K562 (cell line): ENCODE measurements around the gene ARHGAP15. TPM values are rescaled to one million over a fixed set of nuclear protein-coding genes. Genes with fewer than 3 reads are reported as not detected.

Experiments
- ADNP ChIP-seq: fragments of 200-800 bp; sonication (Bioruptor generic); IDR thresholded peaks from 2 replicates; pipeline ENCODE4 v1.6.1; 2016; ENCODE audit warnings: missing genetic modification characterization, missing compliant biosample characterization
- BCOR ChIP-seq: fragments of 450-650 bp; IDR thresholded peaks from 2 replicates; pipeline ENCODE4 v1.6.1; 2016
- CTCF ChIP-seq, 3 experiments: IDR thresholded peaks in 2 of 3; conservative IDR thresholded peaks in 1 of 3; 2 replicates each; pipeline ENCODE4 v1.5.1; 2011 to 2012; ENCODE audit warnings: low read length in 3 of 3, mild to moderate bottlenecking in 3 of 3, control low read depth in 2 of 3, improper control_type of control experiment in 1 of 3, inconsistent platforms in 1 of 3, low read depth in 1 of 3, mixed read lengths in 1 of 3, moderate library complexity in 1 of 3; ENCODE audit not compliant: insufficient read depth in 2 of 3
- ETV1 ChIP-seq: fragments of 450-650 bp; conservative IDR thresholded peaks from 2 replicates; pipeline ENCODE4 v1.6.1; 2016; ENCODE audit warnings: missing genetic modification characterization, control low read depth, low read depth, missing compliant biosample characterization
- FOXM1 ChIP-seq, 2 experiments: fragments of 450-650 bp in 1 of 2; sonication (generic) in 1 of 2; formaldehyde crosslinking in 1 of 2; IDR thresholded peaks; 2 replicates each; pipeline versions ENCODE4 v1.6.1 to v1.9.0; 2017 to 2022; ENCODE audit warnings: low read depth in 2 of 2, mild to moderate bottlenecking in 2 of 2, missing genetic modification reagents in 1 of 2, moderate library complexity in 1 of 2
- HDAC8 ChIP-seq: fragments of 450-650 bp; IDR thresholded peaks from 2 replicates; pipeline ENCODE4 v1.6.1; 2016; ENCODE audit warnings: mild to moderate bottlenecking, missing genetic modification characterization, moderate library complexity, missing compliant biosample characterization
- HMGXB4 ChIP-seq: sonication (generic); formaldehyde crosslinking; IDR thresholded peaks from 2 replicates; pipeline ENCODE4 v1.8.1; 2023; ENCODE audit warnings: mild to moderate bottlenecking, missing genetic modification reagents
- HNRNPLL ChIP-seq: fragments of 200-400 bp; formaldehyde crosslinking; IDR thresholded peaks from 2 replicates; pipeline ENCODE4 v1.6.1; 2017; ENCODE audit warnings: low read length, low read depth, mild to moderate bottlenecking; ENCODE audit not compliant: poor library complexity, severe bottlenecking
- L3MBTL2 ChIP-seq: fragments of 450-650 bp; IDR thresholded peaks from 2 replicates; pipeline ENCODE4 v1.6.1; 2016; ENCODE audit warnings: mild to moderate bottlenecking, moderate library complexity
- MXD1 ChIP-seq: fragments of 250-450 bp; sonication (Bioruptor Pico); IDR thresholded peaks from 2 replicates; pipeline ENCODE4 v1.8.0; 2021; ENCODE audit warnings: borderline replicate concordance, mild to moderate bottlenecking, moderate library complexity; ENCODE audit not compliant: poor library complexity, severe bottlenecking
- NCOA6 ChIP-seq: fragments of 450-650 bp; IDR thresholded peaks from 2 replicates; pipeline ENCODE4 v1.6.1; 2017; ENCODE audit warnings: mild to moderate bottlenecking
- NFYB ChIP-seq: IDR thresholded peaks from 2 replicates; pipeline ENCODE4 v1.6.1; 2011; ENCODE audit warnings: mild to moderate bottlenecking, moderate library complexity; ENCODE audit not compliant: insufficient read length; ENCODE audit errors: extremely low read depth
- PATZ1 ChIP-seq: fragments of 250-450 bp; sonication (Bioruptor Pico); IDR thresholded peaks from 2 replicates; pipeline ENCODE4 v1.5.0; 2020; ENCODE audit warnings: mild to moderate bottlenecking, borderline replicate concordance
- PRPF4 ChIP-seq: fragments of 200-400 bp; formaldehyde crosslinking; IDR thresholded peaks from one replicate; pipeline ENCODE4 v1.6.1; 2017; ENCODE audit warnings: low read length, low read depth, mild to moderate bottlenecking; ENCODE audit not compliant: insufficient read depth, poor library complexity, severe bottlenecking
- RBFOX2 ChIP-seq: fragments of 200-400 bp; formaldehyde crosslinking; IDR thresholded peaks from 2 replicates; pipeline ENCODE4 v1.6.1; 2017; ENCODE audit warnings: low read depth, mild to moderate bottlenecking, low read length, moderate library complexity
- SIN3A ChIP-seq, 2 experiments: fragments of 150-350 bp in 1 of 2; IDR thresholded peaks; 2 replicates each; pipeline ENCODE4 v1.6.1; 2011 to 2016; ENCODE audit warnings: borderline replicate concordance in 2 of 2, low read depth in 2 of 2, low read length in 2 of 2, mild to moderate bottlenecking in 2 of 2, moderate library complexity in 2 of 2; ENCODE audit not compliant: control insufficient read depth in 1 of 2
- TEAD4 ChIP-seq, 2 experiments: sonication (generic) in 1 of 2; formaldehyde crosslinking in 1 of 2; IDR thresholded peaks; 2 replicates each; pipeline versions ENCODE4 v1.6.1 to v1.8.0; 2012 to 2022; ENCODE audit warnings: borderline replicate concordance in 1 of 2, inconsistent platforms in 1 of 2, low read length in 1 of 2, mild to moderate bottlenecking in 1 of 2, missing genetic modification reagents in 1 of 2
- ZBED1 ChIP-seq: IDR thresholded peaks from 2 replicates; pipeline ENCODE4 v1.6.1; 2014
- ZEB2 ChIP-seq: fragments of 450-650 bp; IDR thresholded peaks from 2 replicates; pipeline ENCODE4 v1.6.1; 2016
- ZKSCAN3 ChIP-seq: fragments of 250-450 bp; sonication (Bioruptor Pico); IDR thresholded peaks from 2 replicates; pipeline ENCODE4 v1.4.0; 2020
- ZNF12 ChIP-seq: sonication (generic); formaldehyde crosslinking; IDR thresholded peaks from 2 replicates; pipeline ENCODE4 v1.4.0; 2020; ENCODE audit warnings: mild to moderate bottlenecking, missing genetic modification reagents
- ZSCAN32 ChIP-seq: fragments of 450-650 bp; formaldehyde crosslinking; IDR thresholded peaks from 2 replicates; pipeline ENCODE4 v1.4.0; 2020; ENCODE audit warnings: mild to moderate bottlenecking, moderate library complexity
- polyA plus RNA-seq, 8 experiments: library from polyadenylated mRNA; depleted of rRNA in 4 of 8; stranded (reverse) in 5 of 8; unstranded in 3 of 8; fragments of >200 nt; fragmentation: Nextera tagmentation in 2 of 8; fragmentation: Illumina TruSeq in 1 of 8; extraction: Ambion mirVana in 2 of 8; extraction: Trizol in 1 of 8; gene quantifications; 2 replicates each; pipeline versions ENCODE4 v1.2.1 to v1.2.3, GENCODE V29; 2011 to 2014; ENCODE audit warnings: inconsistent platforms in 1 of 8, missing spikeins in 1 of 8
- total RNA-seq, 7 experiments: library from RNA; depleted of rRNA in 6 of 7; stranded (reverse); fragments of >200 nt in 6 of 7; fragmentation: Illumina TruSeq in 2 of 7; extraction: Trizol in 2 of 7; gene quantifications; 2 replicates each; pipeline versions ENCODE4 v1.2.1 to v1.2.3, GENCODE V29; 2011 to 2021; ENCODE audit warnings: low replicate concordance in 1 of 7

Gene ARHGAP15
- total and polyA plus RNA-seq, 9 of the 15 experiments (the other 6 are each of a cell fraction or from before 2014, with no cell fraction given) = 1.5 to 17.9 (median 7.9) TPM

- TF ChIP-seq CTCF (IDR thresholded peaks at IDR 0.05 in 2 of 3, conservative IDR thresholded peaks at IDR 0.05 in 1 of 3; ENCODE audit: insufficient read depth in 2 of 3, low read depth in 1 of 3, low read length in 3 of 3) (no peak), PRPF4 (no peak), ZSCAN32 (no peak), NCOA6 (no peak), HMGXB4 (no peak), ETV1 (tag) (no peak), BCOR (no peak), ADNP (tag) (no peak), RBFOX2 (no peak), SIN3A (IDR thresholded peaks at IDR 0.05; ENCODE audit: borderline replicate concordance in 2 of 2, control insufficient read depth in 1 of 2, low read depth in 2 of 2, low read length in 2 of 2) (no peak), L3MBTL2 (no peak), HNRNPLL (no peak), ZKSCAN3 (CRISPR knock-in tag) (no peak), HDAC8 (tag) (no peak), ZBED1 (no peak), TEAD4 (IDR thresholded peaks at IDR 0.05; ENCODE audit: low read length) (peak; percentile 58), TEAD4 (CRISPR knock-in tag; IDR thresholded peaks at IDR 0.05; ENCODE audit: borderline replicate concordance) (no peak), FOXM1 (IDR thresholded peaks at IDR 0.05; ENCODE audit: low read depth) (peak; percentile 49; the same call in 1 of the 2 replicates), FOXM1 (CRISPR knock-in tag; IDR thresholded peaks at IDR 0.05; ENCODE audit: low read depth) (no peak), MXD1 (no peak), ZNF12 (CRISPR knock-in tag) (no peak), NFYB (no peak), PATZ1 (no peak), ZEB2 (no peak; the same call in 1 of the 2 replicates)
Measured at GRCh38 chr2:143694335-143694734, 565.1 kb downstream of the ARHGAP15 start (continued).
